GM19238 (cell line): Measurements from ENCODE around the gene PLCB4.
"Not testable (repeated sequence)": the region's sequence is repeated elsewhere in the genome, so short reads cannot be mapped to it uniquely, and the experiment has no call there.

Experiments
- DNase-seq: peaks from one replicate; pipeline ENCODE4 v3.0.0; 2011; ENCODE audit warnings: low spot score; ENCODE audit not compliant: insufficient read length

PLCB4 gene

DNA sequence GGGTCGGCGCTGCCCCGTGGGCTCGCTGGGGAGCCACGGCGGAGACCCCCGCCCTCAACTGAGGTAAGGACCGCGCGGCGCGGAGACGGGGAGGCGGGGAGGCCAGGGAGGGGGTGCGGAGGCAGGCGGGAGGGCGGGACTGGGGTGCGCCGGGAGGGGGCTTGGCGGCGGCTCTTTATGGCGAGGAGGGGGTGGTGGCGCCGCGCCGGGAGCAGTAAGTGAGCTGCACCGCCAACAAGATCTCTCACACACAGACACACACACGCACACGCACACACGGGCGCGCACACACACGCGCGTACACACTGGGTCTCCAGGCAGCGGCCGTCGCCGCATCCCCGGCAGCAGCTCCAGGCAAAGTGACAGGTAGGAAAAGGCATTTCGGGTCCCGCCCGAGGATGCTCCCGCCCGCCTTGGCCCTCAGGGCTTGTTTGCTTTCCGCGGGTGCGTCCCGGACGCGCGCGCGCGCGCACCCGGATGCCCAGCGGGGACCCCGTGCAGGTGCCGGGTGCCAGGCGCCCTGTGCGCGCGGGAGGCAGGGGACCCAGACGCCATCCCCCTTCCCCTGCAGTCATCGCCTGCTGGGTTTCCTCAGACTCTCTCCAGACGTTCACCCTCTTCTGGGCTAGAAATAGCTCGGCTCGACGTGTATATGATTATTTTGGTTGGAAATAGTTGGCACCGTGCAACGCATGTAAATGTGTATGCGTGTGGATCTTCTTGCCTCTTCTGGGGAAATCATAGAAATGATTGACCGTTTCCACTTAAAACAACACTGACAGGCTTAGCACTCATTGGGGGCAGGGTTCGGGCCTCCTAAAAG lies at the start of gene PLCB4:
Gene PLCB4, plus strand, starts transcription at position 247 of the 823 bp plus-strand sequence. CDS start 238,728 bp downstream, outside the sequence.
- no peak for DNase-seq

DNA sequence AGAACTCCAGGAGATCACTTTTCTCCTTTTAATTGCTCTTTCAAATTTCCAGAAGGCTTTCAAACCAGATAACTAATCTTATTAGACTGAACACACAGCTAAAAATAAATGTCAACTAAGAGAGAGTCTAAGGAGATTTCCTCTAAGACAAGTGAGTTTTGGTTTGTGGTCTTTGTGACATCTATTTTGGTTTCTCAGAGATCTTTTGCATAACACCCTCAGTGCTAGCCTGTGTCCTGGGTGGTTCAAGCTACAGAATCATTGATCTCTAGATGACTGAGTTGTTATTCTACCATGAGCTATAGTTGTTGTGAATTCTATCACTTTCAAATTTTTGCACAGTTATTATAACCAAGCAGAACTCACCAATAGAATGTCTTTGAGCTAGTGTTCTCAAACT lies 49.1 kb upstream of the PLCB4 start:
- no peak for DNase-seq

- DNase-seq, result no peak
Measured at GRCh38 chr20:9021216-9021615, 47.7 kb upstream of the PLCB4 start.

GRCh38 chr20:9021699-9022098 lies 47.2 kb upstream of the PLCB4 start:
- DNase-seq, result no peak

- no peak for DNase-seq
Measured at GRCh38 chr20:9022376-9022775, 46.5 kb upstream of the PLCB4 start.

- no peak for DNase-seq
Measured at GRCh38 chr20:9024606-9025005, 44.3 kb upstream of the PLCB4 start.

- DNase-seq, result no peak
Measured at GRCh38 chr20:9025011-9025410, 43.9 kb upstream of the PLCB4 start.

- no peak for DNase-seq
Measured at GRCh38 chr20:9025643-9026042, 43.2 kb upstream of the PLCB4 start.

- no peak for DNase-seq
Measured at GRCh38 chr20:9027626-9028025, 41.3 kb upstream of the PLCB4 start.

GRCh38 chr20:9028419-9028818 lies 40.5 kb upstream of the PLCB4 start:
- no peak for DNase-seq

DNA sequence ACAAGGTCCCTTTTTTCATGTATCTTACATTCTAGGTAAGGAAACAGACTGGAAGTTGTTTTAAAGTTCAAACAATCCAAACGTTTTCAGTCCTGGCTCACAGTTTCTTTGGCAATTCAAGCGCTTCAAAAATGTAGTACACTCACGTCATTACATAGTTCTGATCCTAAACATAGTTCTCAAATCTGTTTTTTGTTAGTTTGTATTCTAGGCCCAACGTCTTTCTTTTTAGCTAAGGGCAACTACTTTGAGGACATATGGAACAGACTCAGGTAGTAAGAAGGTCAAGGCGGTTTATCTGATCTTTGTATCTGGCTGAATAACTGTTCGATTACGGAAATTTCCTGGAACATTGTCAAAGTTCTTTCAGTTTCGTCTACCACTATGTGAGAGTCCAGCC lies 36.9 kb upstream of the PLCB4 start:
- DNase-seq, result no peak

DNA sequence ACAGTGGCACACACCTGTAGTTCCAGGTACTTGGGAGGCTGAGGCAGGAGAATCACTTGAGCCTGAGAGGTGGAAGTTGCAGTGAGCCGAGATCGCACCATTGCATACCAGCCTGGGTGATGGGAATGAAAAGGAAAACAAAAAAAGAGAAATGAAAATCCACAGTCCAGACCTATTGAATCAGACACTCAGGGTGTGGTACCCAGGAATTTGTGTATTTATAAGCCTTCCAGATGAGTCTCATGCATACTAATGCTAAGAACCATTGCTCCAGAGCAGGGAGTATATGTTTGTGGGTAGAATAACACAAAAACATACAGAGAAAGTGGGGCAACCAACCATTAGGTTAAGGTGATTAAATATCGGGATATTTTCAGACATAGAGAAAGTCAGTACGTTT lies 36.1 kb upstream of the PLCB4 start:
- DNase-seq, result no peak

- no peak for DNase-seq
Measured at GRCh38 chr20:9035126-9035525, 33.8 kb upstream of the PLCB4 start.

GRCh38 chr20:9036593-9036992 lies 32.3 kb upstream of the PLCB4 start:
- DNase-seq, result no peak

DNA sequence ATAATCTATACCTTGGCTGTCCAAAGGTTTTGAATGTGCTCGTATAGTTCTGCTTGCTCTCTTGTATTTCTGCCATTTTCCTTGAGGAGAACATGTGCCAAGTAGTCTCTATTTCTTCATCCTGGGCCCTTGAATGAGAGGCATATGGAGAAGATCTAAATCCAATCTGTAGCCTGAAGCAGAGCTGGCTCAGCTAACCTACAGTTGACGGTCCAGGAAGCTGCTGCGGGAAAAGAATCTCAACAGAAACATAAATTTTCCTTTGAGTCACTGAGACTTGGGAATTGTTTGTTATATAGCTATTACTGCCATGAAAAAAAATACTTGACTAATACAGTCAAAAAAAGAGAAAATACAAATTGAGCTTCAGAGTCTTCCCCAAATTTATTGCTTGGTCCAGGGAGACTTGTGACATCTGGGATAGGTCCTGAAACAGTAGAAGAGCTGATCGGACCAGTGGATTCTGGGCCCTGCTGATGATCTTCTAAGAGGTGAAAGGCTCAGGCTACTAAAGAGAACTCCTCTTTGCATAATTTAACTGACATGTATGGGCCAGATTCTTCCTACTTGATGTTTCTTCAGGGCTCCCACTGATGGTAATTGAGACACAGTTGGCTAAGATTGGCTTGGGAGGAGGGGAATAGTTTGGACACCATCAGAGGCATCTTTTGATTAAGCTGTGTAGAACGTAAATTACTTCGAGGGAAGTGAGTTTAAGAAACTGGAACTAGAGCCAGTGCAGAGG lies 29.9 kb upstream of the PLCB4 start:
- DNase-seq, result no peak

DNA sequence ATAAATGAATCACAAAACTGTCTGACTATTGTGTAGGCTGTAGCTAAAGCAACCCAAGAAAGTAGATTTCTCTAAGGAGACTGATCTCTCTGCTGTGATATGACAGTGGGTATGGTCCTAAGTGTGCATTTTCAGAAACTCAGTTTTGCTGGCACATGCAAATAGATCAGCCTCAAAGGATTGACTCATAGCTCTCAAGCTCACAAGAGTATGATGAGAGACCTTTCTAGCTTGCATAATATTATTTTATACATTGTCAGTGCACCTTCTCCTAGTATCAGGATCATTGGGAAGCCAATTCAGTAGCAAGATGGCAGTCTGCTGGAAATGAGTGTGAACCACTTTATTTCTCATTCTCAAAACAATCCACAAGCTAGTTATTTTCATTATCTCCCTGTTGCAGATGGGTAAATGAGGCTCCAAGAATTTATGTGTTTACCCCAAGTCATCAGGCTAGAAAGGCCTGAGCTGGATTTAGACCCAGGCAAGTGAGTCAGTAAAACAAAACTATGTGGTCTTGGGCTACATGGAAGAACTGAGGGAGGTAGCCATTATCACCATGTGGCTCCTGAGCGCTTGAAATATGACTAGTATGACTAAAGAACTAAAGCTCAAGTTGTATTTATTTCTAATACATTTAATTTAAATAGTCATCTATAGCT lies 27.9 kb upstream of the PLCB4 start:
- no peak for DNase-seq

GRCh38 chr20:9043364-9043763 lies 25.5 kb upstream of the PLCB4 start:
- no peak for DNase-seq

DNA sequence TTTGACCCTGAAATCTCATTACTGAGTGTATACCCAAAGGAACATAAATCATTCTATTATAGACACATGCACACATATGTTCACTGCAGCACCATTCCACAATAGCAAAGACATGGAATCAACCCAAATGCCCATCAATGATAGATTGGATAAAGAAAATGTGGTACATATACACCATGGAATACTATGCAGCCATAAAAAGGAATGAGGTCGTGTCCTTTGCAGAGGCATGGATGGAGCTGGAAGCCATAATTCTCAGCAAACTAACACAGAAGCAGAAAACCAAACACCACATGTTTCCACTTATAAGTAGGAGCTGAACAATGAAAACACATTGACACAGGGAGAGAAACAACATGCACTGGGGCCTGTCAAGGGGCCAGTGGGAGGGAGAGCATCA lies 21.0 kb upstream of the PLCB4 start:
- DNase-seq, result not testable (repeated sequence)

DNA sequence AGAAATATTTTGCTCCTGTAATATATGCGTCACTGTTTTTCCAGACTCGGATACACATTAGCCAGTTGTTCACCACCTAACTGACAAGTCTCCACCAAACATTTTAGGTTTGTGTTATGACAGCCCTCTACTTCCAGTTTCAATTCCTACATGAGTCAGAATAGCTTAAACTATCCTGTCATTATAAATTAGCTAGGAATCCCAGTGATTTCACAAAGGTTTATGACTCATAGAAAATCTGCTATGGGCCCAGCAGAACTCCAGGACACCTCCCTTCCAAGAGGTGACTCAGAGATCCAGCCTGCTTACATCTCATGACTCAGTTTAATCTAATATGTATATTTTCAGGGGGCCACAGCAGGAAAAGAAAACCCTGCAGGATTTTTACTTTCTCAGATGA lies 17.4 kb upstream of the PLCB4 start:
- DNase-seq, result no peak

- DNase-seq, result no peak
Measured at GRCh38 chr20:9052136-9052535, 16.8 kb upstream of the PLCB4 start.

DNA sequence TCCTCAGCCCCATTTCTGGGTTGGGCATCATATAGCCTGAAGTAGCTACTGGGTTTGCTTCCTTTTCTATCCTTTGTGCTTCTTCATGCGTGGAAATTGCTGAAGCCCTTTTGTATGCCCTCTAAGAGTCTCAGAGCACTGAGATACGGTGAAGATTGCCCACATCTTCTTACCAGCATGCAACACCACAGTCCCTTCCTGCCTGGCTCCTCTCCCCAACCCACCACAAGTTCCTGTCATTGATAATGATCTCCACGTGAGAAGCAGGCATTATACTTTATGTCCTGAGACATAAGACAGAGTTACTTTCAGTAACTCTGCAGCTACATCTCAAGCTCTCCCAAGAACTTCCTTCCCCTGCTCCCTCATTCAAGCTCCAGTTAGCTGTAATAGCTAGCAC lies 15.8 kb upstream of the PLCB4 start:
- DNase-seq, result no peak

- DNase-seq, result no peak
Measured at GRCh38 chr20:9054176-9054575, 14.7 kb upstream of the PLCB4 start.
